Effector CD8-positive, alpha-beta T cell (primary cell): ENCODE results near the gene MAEA.
"Not testable (repeated sequence)": the region's sequence is repeated elsewhere in the genome, so short reads cannot be mapped to it uniquely, and the experiment has no call there.

Source experiments
- DNase-seq: peaks from one replicate; lab custom pipeline; 2025; lab: John Stamatoyannopoulos, UW

The MAEA gene

DNA sequence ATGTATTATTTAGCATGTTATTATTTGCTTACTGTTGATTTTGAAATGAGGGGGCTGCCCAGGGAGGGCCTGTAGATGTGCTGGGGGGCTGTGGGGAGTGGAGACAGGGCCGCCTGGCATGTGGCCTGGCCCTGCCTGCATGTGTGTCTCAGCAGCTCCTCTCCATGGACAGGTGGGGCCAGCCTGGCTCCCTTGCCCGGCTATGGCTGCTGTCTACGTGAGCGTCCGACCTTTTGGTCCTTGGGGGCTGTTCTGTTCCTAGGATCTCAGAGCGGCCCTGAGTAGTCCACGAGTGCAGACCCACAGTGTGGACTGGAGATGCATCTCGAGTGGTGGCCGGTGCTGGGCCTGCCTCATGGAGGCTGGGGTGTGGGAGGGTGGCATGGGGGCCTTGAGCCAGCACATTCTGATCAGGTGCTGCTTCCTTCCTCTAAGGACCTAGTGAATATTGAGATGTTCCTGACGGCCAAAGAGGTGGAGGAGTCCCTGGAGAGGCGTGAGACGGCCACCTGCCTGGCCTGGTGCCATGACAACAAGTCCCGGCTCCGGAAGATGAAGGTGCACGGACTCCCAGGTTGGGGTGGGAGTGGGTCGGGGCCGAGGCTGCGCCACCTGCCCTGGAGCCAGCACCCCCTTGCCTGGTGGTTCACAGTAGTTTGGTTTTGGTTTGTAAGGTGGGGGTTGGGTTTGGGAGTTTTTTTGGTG is 32.4 kb downstream of the MAEA start:
- no peak for DNase-seq

DNA sequence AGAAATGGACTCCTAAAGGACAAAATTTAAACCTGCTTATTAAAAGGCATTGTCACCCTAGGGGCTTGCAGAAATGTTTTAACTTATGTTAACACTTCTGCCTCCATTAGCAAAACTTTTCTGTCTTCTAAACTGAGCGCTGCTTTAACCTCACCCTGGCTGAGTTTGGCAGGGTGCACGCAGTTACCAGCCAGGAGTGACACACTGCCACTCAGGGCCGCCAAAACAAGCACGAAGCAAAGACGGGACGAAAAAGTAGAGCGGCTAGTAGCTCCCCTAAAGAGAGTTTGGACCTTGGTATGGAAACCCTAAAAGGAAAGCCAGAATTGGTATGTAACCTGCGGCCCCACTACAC is 33.6 kb downstream of the MAEA start:
- no peak for DNase-seq

DNA sequence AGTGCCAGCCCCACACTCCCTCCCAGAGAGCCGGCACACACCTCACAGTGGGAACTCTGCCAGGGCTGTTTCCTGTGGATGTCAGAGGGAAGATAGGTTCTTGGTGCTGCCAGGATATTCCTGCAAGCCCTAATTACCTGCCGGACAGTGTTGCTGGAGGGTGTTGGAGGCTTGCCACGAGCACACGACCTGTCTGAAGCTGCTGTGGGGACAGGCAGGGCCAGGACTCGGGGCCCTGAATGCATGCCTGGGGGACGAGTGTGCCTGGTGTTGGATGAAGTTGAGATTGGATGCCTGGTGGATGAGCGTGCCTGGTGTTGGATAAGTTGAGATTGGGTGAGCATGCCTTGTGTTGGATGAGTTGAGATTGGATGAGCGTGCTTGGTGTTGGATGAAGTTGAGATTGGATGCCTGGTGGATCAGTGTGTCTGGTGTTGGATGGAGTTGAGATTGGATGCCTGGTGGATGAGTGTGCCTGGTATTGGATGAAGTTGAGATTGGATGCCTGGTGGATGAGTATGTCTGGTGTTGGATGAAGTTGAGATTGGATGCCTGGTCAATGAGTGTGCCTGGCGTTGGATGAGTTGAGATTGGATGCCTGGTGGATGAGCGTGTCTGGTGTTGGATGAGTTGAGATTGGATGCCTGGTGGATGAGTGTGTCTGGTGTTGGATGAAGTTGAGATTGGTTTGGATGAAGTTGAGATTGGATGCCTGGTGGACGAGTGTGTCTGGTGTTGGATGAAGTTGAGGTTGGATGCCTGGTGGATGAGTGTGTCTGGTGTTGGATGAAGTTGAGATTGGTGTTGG is 34.1 kb downstream of the MAEA start:
- no peak for DNase-seq

DNA sequence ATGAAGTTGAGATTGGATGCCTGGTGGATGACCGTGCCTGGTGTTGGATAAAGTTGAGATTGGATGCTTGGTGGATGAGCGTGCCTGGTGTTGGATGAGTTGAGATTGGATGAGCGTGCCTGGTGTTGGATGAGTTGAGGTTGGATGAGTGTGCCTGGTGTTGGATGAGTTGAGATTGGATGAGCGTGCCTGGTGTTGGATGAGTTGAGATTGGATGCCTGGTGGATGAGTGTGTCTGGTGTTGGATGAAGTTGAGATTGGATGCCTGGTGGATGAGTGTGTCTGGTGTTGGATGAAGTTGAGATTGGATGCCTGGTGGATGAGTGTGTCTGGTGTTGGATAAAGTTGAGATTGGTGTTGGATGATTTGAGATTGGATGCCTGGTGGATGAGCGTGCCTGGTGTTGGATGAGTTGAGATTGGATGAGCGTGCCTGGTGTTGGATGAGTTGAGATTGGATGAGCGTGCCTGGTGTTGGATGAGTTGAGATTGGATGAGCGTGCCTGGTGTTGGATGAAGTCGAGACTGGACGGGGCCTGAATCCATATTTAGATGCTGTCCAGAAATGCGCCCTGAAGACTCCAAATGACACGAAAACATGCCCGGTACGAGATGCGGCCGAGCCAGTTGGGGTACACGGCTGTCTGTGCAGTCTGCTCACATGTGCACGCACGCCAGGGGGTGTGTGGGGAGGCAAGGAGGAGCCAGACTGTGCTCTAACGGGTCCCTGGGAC is 34.9 kb downstream of the MAEA start:
- DNase-seq = not testable (repeated sequence)

DNA sequence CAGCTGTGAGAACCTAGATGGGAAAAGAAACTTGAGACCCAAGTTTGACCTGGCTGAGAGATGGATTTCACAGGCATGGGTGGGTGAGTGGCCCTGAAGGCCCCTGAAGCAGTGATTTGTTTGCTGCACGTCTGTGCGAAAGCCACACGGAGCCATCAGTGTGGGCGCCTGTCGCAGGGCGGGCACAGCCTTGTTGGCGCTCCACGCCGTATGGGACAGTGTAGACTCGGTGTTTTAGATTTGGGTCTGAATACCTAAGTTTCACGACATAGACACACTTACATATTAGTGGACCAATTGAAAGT is 35.4 kb downstream of the MAEA start:
- no peak for DNase-seq

DNA sequence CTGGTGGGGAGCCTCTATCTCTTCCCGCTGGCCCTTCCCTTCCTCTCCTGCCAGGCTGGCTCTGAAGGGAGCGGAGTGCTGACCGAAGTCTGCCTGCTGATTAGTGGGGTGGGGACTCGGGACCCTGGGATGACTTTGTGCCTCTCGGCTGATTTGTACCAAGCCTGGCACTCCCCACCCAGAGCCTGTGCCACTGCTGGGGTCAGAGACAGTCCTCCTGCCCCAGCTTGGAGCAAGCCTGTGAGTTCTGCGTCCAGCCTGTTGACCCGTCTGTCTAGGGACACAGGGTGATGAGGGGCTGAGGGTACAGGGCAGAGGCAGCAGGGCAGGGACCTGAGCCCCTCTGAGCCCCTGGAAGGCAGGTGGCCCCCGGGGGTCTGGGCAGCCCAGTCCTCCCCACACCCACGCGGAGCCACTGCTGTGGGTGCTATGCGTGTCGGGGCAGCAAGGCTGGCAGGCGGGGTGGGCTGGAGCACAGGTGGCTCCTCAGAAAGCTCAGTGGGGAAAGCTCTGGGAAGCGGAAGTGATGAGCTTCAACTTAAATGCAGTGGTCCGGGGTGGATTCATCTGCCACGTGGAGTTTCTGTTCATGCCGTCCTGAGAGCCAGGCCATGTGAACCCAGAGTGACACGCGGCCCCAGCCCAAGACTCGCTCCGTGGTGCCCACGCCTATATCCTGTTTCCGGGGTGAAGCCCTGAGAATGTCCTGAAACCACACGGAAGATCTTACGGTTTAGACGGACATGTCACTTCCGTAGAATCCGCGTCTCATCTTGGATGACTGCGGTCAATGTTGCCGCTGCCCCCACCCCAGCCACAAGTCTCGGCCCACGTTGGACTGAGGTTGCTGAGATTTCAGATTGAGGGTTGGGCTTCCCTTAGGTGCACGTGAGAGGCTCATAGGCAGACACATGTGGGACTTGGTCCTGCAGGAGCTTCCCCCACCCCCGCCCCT is 36.3 kb downstream of the MAEA start:
- DNase-seq = no peak

DNA sequence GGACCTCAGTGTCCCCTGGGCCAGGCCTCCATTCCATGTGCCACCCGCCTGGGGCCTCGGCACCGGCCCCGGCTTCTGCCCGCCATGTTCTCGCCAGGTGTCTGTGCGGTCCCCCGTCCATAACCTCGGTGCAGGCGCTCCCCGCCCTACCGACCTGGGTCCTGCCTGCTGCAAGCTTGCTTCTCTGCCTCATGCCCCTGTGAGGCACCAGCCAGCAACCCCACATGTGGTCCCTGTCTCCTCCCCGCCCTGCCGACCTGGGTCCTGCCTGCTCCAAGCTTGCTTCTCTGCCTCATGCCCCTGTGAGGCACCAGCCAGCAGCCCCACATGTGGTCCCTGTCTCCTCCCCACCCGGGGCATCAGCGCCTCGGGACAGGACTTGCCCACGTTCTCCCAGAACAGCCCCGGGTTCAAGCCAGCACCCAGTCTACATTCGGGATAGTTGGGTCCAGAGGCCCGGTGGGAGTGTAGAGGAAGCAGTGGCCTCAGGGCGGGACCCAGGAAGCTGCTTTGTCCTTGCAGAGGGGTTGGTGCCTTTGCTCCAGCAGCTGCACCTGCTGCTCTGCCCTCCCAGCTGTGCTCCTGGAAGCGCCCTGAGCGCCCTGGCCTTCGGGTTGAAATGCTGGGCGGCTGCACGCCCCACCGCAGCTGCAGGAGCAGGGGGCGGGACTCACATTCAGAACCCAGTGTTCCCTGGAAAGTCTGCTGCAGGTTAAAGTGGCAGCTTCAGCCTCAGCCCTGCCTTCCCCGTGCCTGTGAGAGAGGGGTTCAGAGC is 37.2 kb downstream of the MAEA start:
- no peak for DNase-seq

DNA sequence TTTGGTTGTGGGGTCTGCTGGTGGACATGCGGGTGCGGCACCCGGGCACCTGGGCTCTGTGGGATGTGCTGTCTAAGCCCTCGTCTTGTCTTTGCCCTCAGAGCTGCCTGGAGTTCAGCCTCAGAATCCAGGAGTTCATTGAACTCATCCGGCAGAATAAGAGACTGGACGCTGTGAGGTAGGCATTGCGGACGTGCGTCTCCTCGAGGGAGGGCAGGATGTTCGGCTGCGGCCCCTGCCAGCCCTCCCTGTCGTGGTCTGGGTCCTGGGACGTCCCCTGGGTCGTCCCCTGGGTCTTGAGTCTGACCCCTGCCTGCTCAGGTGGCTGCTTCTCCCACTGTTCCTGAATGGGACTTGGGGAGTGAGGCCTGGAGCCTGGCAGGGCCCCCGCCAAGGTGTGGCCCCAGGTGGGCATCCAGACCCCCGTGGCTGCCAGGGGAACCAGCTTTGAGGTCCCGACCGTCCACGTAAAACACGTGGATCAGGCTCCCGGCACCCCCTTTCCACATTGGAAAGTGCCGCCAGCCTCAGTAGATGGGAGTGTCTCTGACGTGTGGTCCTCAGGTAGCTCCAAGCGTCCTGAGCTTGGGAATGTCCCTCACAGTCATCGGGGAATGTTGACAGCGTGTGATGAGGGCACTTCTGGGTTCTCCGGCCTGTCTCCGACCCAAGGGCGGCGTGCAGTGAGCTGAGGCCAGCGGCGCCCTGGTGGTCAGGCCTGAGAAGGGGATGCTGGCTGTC is 38.0 kb downstream of the MAEA start:
- DNase-seq = no peak

DNA sequence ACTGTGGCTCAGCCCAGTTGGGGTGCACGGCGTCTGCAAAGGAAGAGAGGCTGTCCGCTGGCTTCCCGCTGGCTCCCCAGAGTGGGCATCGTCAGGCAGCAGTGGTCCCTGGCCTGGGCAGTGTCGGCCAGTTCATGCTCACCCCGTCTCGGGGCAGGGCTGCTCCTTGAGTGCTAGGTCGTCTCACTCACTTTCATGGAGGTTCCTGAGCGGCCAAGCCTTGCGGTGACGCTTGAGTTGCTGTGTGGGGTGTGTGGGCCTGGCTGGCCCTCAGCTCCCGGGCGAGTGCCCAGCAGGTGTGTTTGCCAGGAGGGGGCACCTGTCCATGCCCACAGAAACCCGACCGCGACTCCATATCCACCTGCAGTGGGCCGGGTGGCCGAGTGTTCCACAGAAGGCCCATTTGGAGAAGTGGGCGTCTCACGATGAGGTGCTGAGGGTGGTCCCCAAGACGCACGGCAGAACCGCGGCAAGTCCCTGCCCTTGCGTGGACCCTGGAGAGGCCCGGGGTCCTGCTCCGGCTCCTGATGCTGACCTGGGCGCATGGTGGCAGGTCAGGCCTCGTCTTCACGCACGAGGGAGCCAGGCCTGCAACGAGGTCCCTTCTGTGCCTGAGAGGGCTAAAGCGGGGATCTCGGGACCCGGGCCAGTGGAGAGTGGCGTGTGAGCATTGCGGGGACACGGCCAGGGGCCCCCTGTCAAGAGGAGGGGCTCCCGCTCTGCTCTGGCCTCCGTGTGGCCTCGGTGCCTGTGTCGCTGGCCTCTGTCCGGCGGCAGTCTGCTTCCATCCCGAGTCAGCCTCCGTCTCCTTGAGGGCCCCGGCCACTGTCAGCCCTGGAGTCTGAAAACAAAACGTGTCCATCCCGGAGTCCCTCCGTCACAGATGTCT is 38.8 kb downstream of the MAEA start:
- no peak for DNase-seq

DNA sequence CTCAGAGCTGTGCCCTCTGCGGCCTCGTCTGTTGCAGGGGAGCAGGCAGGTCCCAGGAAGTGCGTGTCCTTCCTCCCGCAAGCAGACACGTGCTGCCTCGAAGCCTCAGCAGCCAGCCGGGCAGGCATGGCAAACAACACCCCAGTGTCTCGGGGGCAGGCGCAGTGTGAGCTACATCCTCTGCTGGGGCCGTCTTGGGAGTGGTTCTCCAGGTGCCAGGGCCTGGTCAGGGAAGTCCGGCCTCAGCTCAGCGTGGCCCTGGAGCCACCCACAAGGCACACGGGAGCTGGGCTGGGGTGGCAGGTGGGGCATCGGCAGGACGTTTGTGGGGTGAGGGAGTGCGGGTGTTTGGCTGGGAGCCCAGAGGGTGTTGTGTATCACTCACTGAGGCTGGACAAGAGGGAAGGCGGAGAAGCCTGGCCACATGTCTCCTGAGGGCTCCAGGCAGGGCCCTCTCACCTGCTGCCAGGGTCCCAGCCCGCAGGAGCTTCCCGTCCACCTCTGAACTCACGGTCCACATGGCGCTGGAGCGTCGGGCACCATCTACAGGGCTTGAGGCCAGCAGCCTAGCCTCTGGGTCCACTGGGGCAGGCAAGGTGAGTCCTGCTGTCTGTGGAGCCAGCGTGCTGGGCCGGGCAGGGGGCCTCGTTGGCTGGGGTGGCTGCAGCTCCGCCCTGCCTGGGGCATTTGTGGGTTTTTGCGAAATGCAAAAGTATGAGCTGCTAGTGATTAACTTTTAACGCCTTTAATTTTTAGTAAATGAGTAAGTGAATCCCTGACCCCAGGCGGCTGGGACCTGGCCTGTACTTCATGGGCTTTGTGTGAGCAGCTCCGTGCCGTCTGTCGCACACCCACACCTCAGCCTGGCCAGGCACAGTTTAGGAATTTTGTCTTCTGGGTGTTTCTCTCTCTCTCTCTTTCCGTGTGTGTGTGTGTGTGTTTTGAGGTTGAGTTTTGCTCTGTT is 40.0 kb downstream of the MAEA start:
- DNase-seq = peak; percentile 13

DNA sequence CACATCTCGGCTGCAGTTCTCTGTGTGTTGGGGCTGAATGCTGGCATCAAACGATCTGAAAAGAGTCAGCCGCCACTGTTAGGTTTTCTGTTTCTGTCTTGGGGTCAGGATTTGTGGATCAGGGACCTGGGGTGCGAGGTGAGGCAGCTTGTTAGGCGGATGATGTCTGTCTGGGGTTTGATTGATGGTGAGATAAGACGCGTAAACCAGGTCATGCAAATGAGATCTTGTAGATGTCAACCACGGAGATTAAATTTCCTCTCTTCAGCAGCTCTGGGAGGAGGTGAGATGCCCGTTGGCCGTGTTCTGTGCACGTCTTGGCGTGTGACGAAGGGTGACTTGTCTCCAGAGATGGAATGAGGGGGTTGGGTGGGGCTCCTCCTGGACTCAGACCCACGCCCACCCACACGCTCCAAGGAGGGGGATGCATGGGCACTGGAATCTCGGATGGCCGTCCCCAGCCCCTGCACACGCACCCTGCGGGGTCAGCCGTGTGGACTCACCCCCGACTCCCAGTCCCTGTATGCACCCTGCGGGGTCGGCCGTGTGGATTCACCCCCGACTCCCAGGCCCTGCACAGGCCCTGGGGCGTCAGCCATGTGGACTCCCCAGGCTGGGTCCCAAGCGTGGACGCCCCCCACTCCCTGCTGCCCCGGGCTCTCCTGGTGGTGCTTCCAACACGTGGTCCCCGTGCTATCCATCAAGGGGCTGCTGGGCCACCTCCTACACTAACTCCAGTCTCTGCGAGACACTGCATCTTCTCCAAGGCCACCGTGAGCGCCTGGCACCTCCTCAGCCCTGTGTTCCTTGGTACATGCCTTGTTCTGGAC is 41.3 kb downstream of the MAEA start:
- no peak for DNase-seq

DNA sequence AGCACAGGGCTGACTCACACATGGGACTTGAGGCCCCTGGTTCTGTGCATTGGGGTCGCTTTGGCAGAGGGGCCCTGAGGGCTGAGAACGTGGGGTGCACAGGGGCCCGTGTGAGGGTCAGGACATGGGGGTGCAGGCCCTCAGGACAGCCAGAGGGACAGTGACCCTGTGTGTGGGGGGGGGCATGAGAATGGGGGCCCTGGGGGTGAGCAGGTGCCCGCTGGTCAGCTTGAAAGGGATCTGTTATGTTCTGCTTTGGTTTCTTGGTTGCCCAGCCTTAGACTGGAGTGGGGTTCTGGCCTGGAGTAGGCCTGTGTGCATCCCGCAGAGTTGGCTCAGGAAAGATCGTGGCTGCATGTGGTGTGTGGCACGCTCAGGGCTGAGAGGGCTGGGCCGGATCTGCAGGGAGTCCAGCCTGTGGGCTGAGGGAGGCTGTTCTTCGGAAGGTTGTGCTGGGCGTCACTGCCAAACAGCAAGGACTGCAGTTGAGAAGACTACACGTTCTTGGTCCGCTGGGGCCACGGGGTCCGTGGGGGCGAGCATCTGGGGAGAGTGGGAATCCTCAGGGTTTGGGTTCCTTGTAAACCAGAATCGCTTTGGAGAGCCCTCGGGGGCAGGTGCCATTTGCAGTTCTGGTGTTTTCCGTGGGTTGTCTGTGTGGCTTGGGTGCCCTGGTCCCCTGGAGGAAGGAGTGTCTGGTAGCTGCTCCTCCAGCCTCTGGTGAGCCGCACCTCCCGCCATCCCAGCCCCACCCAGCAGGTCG is 42.1 kb downstream of the MAEA start:
- DNase-seq = no peak

DNA sequence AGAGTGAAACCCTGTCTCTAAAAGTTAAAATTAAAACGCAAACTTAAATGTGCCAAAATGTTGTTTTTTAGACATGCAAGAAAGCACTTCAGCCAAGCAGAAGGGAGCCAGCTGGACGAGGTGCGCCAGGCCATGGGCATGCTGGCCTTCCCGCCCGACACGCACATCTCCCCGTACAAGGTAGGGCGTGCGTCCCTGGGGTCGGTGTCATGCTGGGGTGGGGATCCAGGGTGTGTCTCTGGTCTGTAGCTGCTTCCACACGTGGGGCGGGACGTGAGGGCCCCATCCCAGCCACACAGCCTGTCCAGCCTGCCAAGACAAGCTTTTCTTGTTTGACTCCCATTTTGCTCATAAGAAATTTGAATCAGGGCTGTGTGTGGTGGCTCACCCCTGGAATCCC is 43.0 kb downstream of the MAEA start:
- no peak for DNase-seq

DNA sequence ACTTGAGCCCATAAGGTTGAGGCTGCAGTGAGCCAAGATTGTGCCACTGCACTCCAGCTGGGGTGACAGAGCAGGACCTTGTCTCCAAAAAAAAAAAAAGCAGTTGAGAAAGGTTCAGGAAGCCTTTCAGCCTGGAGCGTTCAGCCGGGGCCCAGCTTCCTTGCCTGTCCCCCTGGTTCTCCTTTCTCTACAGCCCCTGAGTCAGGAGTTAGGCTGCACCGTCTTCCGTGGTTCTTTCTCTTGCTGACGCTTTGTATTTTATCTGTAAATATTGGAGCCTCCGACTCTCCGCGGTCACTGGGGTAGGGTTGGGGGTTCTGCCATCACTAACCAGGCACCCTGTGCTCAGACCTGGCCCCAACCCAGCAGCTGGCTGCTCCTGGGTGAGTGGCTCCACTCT is 43.6 kb downstream of the MAEA start:
- no peak for DNase-seq

DNA sequence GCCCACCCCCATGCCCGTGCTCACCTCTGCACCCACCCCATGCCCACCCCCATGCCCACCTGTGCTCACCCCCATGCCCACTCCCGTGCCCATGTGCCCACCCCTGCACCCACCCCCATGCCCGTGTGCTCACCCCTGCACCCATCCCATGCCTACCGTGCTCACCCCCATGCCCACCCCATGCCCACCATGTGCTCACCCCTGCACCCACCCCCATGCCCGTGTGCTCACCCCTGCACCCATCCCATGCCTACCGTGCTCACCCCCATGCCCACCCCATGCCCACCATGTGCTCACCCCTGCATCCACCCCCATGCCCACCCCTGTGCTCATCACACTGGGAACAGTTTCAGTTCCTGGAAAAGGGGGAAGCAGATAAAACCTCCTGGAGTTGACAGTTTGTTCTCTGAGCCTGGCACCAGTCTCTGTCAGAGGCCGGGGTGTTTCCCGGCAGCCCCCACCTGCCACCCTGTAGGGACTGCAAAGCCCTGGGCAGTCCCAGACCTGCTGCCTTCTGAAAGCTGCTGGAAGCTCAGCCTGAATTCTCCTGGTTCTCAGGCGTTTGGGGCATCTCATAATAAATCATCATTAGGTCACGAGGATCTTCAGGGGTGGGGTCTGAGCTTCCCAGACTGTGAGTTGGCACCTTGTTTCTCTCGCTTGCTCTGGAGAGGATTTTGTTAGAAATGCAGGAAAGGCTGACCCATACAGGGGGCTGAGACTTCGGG is 44.3 kb downstream of the MAEA start:
- not testable (repeated sequence) for DNase-seq

DNA sequence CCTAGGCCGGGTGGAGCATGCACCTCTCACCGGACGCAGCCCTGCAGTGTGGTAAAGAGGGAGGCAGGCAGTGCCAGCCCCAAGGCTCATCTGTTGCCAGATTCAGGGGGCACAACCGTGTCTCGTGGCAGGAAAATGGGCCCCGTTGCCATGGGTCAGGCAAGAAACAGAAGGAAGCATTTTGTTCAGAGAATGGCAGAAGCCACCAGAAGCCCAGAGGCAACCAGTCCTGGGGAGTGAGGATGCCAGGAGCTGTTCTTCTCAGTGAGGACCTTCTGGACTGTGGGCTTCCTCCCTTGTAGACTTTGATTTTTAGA is 44.8 kb downstream of the MAEA start:
- no peak for DNase-seq
